GM21447 (cell line): ENCODE data around the gene PLS1.
"Not testable (repeated sequence)": the region's sequence is repeated elsewhere in the genome, so short reads cannot be mapped to it uniquely, and the experiment has no call there.

Experiments used
- ATAC-seq: cut with Tn5 transposase; IDR thresholded peaks from one replicate; pipeline ENCODE4 v1.9.1; 2021; ENCODE audit not compliant: unreplicated experiment

Gene PLS1, protein sequence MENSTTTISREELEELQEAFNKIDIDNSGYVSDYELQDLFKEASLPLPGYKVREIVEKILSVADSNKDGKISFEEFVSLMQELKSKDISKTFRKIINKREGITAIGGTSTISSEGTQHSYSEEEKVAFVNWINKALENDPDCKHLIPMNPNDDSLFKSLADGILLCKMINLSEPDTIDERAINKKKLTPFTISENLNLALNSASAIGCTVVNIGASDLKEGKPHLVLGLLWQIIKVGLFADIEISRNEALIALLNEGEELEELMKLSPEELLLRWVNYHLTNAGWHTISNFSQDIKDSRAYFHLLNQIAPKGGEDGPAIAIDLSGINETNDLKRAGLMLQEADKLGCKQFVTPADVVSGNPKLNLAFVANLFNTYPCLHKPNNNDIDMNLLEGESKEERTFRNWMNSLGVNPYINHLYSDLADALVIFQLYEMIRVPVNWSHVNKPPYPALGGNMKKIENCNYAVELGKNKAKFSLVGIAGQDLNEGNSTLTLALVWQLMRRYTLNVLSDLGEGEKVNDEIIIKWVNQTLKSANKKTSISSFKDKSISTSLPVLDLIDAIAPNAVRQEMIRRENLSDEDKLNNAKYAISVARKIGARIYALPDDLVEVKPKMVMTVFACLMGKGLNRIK

DNA sequence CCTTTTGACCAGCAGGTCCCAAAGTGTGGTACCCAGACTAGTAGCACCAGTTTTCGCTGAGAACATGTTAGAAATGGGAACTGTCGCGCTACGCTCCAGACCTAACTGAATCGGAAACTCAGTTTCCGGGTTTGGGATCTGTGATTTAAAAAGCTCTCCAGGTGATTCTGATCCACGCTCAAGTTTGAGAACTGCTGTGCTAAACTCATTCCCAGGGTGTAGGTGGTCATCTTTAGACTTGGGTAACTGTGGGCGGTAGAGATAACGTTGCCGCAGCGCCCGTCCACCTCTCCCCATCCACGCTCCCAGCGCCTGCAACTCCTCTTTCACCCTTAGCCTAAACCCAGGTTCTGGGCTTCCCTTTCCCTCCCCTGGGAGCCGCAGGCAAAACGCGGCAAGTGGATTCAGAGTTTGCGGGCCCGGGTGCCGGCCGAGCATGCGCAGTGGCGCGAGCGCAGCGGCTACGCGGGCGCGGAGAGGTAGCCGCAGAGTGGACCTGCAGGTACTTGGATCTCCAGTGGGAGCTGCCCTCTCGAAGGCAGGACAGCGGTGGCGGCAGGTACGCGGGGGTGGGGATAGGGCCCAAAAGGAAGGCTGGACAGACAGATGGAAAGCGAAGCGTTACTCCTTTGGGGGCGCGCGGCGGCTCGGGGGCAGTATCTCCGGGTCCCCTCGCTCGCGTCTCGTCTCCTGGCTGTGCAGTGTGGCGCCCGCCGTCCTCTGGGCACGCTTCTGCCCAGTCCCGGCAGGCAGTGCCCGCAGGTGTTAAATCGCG, at the start of gene PLS1:
PLS1 (plus strand) TSS at position 443 of the 775 bp plus-strand sequence. CDS start 67,845 bp downstream, outside the sequence.
- ATAC-seq: peak; percentile 87

DNA sequence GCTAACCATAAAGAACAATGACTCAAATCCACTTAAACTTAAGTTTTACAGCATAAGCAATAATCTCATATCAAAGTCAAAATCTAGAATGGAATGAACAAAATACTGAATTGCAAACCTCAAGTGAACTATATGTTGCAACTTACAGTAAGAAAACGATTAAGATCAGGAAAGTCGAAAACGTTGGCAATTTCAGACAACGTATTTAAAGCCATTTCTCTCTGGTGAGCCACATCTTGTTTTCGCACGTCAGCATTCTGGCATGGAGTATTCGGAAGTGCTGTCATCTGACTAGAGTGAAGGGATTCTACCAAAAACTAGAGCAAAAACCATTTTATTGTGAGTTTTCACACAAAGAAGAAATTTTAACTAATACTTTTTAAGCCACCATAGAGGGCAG, 46.2 kb upstream of the PLS1 start:
- ATAC-seq: no peak

DNA sequence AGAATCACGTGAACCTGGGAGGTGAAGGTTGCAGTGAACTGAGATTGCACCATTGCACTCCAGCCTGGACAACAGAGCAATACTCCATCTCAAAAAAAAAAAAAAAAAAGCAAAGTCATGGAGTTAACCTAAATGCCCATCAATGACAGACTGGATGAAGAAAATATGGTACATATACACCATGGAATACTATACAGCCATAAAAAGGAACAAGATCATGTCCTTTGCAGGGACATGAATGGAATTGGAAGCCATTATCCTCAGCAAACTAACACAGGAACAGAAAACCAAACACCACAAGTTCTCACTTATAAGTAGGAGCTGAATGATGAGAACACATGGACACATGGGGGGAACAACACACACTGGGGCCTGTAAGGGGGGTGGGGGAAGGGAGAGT, 43.6 kb upstream of the PLS1 start:
- ATAC-seq: not testable (repeated sequence)

DNA sequence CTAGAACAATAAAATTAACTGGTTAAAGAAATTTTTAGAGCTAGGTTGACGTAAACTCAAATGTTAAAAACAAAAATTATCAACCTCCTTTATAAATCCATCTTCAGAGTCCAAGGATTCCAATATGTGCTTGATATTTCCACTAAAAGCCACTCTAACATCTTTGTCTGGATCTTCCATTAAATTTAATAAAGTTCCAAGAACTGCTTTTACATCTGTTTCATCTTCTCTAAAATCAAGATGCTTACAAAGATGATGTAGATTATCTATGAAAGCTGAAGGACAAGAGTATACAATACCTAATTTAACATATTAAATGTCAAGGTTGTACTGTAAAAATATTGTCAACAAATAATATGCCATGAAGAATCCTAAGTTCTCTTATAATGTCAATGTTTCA, 42.5 kb upstream of the PLS1 start:
- ATAC-seq: no peak

DNA sequence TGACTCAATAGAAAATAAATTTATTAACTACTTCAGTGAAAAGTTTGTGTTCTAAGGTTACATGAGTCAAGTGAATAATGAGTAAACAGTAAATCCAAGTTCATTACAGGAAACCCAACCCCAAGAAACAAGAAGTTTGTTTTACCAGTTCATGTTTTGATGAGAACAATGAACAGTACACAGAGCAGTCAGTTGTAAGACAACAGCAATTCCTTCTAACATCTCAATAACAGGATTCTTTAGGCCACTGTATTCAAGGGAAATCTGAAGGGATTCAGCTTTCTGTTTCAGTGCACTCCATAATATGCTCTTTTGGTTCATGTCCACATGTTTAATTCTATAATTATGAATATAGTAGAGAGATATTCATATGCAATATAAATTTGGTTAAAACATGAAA, 36.1 kb upstream of the PLS1 start:
- no peak for ATAC-seq

DNA sequence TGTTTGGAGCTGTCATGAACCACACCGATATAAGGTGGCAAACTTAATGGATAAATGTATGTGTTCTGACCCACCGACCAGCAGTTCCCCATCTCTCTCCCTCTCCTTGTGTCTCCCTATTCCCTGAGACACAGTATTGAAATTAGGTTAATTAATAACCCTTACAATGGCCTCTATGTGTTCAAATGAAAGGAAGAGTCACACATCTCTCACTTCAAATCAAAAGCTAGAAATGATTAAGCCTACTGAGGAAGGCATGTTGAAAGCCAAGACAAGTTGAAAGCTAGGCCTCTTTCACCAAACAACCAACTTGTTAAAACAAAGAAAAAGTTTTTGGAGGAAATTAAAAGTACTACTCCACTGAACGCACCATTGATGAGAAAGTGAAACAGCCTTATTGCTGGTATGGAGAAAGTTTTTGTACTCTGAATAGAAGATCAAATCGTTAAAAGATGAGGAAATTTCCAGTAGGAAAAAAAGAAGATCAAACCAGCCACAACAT, 32.6 kb upstream of the PLS1 start:
- ATAC-seq: no peak

DNA sequence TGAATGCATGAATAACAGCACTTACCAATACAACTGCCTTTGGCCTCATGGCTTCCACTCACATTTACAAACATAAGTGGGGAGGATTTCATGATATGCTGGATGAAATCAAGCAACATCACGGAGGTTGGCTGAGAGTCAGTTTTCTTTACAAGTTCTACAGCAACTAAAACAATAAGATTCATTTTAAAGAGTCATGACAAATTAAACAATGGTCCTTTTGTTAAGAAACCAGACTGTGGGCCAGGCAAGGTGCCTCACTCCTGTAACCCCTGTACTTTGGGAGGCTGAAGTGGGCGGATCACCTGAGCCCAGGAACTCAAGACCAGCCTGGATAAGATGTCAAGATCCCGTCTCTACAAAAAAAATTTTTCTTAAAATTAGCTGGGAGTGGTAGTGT, 30.1 kb upstream of the PLS1 start:
- ATAC-seq: no peak

DNA sequence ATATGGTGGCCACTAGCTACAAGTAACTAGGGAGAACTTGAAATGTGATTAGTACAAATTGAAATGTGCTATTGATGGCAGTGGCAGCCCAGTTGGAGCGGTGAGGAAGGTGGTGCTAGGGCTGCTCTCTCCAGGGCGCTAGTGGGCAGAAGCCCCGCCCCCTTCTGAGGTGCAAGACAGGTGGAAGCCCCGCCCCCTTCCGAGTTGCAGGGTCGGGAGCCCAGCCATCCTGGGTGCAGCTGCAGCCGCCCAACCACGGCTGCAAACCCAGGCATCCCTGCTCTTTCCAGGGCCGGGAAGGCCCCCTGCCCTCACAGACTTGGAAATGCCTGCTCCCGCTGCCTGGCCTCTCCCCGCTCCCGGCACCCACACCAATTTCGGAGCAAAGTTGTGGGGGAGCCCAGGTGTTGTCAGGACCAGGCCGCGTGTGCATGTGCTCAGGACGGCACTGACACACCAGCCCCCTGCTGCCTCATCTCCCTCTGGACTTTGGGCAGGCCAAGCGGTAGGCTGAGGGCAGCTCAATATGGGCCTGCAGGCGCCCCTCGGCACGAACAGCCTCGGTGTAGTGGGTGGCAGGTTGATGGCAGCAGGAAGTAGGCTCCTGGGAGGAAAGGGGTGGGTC, 27.7 kb upstream of the PLS1 start:
- no peak for ATAC-seq

DNA sequence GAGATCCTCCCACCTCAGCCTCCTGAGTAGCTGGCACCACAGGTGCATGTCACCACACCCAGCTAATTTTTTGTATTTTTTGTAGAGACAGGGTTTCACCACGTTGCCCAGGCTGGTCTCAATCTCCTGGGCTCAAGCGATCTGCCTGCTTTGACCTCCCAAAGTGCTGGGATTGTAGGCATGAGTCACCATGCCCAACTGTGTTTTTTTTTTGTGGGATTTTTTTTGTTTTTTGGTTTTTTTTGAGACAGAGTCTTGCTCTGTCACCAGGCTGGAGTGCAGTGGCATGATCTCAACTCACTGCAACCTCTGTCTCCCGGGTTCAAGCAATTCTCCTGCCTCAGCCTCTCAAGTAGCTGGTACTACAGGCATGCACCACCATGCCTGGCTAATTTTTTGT, 26.8 kb upstream of the PLS1 start:
- not testable (repeated sequence) for ATAC-seq

DNA sequence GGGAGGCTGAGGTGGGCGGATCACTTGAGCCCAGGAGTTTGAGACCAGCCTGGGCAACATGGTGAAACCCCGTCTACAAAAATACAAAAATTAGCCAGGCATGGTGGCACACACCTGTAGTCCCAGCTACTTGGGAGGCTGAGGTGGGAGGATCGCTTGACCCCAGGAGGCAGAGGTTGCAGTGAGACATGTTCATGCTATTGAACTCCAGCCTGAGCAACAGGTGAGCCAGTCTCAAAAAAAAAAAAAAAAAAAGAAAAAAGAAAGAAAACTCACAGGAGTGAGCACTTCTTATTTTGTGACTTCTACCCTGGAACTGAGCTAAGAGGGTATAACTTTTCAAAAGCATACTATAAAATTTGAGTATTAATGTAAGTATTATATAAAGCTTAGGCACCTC, 22.0 kb upstream of the PLS1 start:
- ATAC-seq: not testable (repeated sequence)

DNA sequence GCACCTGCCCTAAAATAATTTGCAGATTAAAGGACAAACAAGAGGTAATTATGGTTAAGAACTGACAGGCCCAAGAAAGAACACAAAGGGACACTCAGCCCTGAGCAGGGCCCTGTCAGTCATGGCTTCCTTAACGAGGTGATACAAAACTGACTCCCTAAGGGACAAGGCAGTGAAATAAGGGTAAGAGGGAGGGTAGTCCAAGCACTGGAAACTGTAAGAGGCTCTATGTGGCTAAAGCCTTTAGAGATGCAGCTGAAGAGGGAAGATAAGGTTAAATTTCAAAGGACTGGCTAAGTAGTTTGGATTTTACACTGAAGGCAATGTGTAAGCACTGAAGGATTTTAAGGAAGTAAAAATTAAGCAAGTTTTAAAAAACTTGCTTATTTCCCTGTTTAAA, 21.5 kb upstream of the PLS1 start:
- no peak for ATAC-seq

DNA sequence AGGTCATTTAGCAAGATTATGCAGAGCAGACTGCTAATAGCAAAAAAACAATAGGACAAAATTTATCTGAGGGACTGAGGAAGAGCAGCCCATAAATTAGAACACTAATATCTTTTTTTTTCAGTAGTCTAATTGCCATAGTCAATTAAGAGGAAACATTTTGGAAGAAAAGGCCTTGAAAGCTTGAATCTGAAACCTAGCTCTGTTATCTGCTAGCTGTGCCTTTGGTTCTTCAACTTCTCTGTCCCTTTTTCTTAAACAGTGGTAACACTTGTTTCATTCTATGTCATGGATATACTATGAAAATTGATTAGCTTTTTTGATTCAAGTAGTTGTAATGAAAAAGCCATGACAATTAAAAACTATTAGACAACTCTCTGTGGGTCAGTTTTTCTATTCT, 19.4 kb upstream of the PLS1 start:
- ATAC-seq: no peak

DNA sequence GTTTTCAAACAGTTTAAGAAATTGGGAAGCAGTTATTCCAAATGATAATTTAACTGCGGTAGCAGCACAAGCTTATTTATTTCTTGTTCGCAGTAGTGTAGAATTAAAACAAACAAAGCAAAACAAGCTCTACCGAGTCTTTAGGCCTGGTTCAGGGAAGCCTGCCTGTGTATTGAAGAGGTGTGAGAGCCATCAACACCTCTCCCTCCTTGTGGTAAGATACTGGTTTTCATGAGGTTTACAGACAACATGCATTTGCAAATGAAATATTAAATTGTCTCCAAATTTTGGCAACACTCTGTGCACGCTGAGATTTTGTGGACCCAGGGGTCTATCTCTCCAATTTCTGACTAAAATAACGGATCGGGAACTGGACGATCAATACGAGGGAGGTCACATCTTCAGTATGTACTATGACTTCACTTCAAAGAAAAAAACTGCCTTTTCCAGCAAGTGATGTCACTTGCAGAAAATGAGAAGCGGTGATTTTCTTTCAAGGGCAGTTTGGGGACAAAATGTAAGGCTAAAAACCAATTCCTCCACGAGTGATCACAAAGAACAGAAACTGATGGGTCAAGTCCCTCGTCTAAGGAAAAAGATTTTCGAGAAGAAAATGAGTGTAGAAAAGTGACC, 18.4 kb upstream of the PLS1 start:
- no peak for ATAC-seq

DNA sequence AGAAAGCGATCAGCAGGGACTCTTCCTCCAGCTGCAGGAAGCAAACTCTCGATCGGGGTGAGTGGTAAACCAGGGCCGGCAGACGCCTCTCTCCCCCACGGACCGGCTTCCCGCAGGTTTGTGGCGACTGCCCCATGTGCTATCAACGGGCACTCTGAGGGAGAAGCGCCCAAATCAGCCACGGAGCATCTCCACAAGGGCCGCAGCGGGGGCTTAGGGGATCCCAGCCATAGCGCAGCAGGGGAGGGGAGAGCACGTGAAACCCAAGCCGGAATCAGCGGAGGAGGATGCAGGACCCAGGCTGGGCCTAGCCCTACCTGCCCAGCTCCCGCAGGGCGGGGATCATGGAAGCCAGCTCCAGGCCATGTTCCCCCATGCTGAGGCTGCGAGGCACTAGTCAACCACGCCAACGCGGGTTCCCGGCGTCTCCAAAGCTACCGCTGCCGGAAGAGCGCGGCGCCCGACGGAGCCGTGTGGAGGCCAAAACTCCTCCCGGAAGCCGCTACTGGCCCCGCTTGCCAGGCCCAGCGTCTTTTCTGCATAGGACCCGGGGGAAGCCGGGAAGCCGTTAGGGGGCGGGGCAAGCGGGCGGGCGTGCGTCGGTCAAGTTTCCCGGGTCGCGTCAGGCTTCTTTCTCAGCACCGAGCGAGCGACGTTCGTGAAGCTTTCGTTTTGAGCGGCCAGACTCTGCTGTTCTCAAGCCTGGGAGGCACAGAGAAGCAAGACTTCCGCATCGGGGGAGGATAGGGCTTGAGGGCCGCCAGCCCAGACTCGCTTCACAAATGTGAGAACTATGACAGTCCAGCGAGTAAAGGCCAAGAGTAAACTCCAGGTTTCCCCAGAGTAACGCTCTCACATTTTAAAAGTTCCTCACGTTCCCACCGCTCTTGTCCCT, 17.6 kb upstream of the PLS1 start, which contains the start of gene ATR:
ATR (minus strand) TSS at position 405 of the 895 bp plus-strand sequence; CDS start at position 376, 29 bp downstream.
- ATAC-seq: peak; percentile 93

DNA sequence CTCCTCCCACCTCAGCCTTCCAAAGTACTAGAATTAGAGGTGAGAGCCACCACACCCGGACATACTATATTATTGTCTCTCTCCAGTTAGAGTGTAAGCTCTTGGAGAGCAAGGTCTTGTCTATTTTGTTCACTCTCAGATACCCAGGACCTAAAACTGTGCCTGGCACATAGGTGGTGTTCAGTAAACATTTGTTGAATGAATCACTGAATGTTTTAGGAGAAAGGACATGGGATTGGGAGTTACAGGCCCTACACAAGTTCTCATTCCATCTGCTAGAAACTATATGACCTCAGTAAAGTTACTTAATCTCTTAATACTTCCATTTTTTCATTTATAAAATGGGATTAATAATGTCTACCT, 16.2 kb upstream of the PLS1 start:
- ATAC-seq: no peak

DNA sequence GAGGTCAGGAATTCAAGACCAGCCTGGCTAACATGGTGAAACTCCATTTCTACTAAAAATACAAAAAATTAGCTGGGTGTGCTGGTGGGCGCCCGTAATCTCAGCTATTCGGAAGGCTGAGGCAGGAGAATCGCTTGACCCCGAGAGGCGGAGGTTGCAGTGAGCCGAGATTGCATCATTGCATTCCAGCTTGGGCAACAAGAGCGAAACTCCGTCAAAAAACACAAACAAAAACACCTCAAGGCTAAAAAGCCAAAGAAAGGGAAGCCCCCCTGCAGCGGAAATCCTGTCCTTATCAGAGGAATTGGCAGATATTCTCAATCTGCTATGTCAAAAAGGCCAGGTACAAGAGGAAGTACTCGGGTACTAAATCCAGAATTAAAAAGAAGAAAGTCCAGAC, 15.1 kb upstream of the PLS1 start:
- ATAC-seq: not testable (repeated sequence)

DNA sequence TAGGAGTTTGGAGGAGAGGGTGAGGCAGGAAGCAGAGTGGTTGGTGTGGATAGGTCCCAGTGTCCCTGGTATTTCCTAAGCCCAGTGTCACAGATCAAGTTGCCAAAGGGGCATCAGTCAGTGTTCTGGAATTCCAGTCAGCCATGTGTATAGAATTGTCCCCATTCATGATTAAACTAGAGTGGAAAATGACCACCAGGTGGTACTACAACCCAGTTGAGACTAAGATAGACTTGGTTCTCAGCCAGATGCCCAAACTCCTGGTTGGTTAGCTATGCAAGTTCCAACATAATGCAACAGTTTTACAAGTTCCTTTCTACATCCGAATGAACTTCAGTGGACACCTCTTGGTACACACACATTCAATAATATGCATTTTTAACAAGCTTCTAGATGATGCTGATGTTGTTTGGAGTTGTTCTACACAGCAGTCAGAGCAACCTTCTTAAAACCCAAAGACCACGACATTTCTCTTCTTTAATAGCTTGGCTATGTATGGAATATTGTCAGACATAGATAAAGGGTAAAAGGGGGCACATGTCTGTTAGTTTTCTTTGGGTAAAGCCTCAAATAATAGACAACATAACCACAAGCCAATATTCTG, 9.3 kb upstream of the PLS1 start:
- peak; percentile 55 for ATAC-seq

DNA sequence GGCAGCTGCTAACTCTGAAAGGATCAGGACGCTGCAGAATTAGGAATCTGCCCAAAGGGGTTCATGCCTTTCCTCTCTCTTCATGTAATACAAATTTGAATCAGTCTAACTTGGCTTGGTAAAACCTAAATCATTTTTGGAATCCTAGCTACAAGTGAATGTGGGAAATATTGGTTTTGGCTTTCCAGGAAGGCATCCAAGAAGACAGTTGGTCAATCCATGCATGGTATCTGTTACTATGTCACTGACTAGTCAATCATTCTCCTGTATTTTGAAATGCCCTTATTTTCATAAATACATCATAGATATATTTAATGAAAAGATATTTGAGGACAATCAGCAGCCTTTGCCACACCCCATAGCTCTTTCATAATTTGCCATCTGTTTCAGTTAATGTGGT, 7.5 kb upstream of the PLS1 start:
- ATAC-seq: no peak

DNA sequence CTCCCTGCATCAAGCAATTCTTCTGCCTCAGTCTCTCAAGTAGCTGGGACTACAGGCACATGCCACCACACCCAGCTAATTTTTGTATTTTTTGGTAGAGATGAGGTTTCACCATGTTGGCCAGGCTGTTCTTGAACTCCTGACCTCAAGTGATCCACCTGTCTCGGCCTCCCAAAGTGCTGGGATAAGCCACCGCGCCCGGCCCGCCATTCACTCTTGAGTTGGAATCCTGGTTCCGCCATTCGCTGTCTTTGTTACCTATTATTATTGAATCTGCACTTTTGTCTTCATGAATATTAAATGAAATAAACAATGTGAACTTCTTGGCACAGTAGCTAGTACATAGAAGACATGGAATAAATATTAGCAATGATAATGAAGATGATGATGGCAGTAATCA, 3.9 kb upstream of the PLS1 start:
- ATAC-seq: not testable (repeated sequence)
